ENCODE measurements around the gene NAE1.
"Not testable (repeated sequence)": the region's sequence is repeated elsewhere in the genome, so short reads cannot be mapped to it uniquely, and the experiment has no call there.

Gene NAE1

DNA sequence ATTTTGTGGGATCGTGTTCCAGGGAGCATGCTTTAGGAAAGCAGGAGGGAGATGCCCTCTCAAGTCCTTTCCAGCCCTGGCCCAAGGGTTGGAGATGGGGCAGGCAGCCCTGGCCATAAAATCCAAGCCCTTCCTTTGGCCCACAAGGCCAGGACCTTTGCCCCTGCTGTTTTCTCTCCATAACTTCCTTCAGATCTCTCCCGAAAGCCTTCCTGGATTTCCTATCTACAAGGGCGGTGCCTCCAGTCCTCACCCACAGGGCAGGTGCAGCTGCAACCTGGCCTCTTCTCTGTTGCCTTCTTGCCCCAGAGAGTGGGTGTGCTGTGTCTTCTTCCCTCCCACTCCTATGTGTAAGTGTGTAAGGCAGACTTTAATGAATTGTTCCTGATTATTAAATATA, 41.1 kb upstream of the NAE1 start:
- POLR2A ChIA-PET = no interaction called here

DNA sequence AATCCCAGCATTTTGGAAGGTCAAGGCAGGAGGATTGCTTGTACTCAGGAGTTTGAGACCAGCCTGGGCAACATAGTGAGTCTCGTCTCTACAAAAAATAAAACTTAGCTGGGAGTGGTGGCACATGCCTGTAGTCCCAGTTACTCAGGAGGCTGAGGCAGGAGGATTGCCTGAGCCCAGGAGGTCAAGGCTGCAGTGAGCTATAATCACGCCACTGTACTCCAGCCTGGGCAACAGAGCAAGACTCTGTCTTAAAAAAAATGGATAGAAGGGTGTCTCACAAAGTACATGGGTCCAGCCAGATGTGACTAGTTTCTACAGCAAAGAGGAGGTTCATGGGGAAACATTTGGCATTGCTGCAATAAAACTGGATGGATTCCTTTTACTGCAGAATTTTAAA, 40.6 kb upstream of the NAE1 start:
- not testable (repeated sequence) for DNase-seq (ENCODE audit: extremely low spot score)
- CTCF ChIA-PET = interaction anchor here (1.2 to 1.6 kb wide), 2 partner anchors 41 to 57 kb away, joined by 3 to 6 read pairs; partner anchors contain the start of gene NAE1
- POLR2A ChIA-PET = interaction anchor here (1.5 kb wide), 1 partner anchor 9 kb away, joined by 5 read pairs; the partner anchor contains the start of gene PDP2

More for the DNA sequence above, 41.1 kb upstream of the NAE1 start:
- no peak for DNase-seq (ENCODE audit: extremely low spot score)
- CTCF ChIA-PET = interaction anchor here (1.4 to 1.6 kb wide), 2 partner anchors 10 to 47 kb away, joined by 4 to 6 read pairs; partner anchors contain the start of gene CDH16
- no peak for TF ChIP-seq L3MBTL2 (conservative IDR thresholded peaks at IDR 0.05)
- TF ChIP-seq NFRKB (IDR thresholded peaks at IDR 0.05) = no peak

DNA sequence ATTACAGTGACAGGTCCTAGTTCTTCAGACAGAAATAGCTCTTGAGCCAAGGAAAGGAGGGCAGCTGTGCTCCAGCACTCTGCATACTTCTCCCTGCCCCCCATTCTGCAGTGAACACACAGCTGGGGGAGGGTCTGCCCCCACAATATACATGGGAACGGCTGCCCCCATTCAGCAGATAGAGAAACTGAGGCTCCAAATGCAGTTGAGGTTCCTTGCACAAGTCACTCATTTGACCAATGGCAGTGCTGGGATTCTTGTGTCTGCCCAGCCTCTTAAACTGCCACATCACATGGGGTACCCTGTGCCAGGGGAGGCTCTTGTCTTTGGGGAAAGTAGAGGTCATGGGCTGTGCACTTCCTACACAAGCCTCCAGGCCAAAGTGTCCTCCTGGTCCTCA, 38.6 kb upstream of the NAE1 start:
- ChIA-PET POLR2A (no interaction called here), CTCF (interaction anchor here (1.0 to 2.3 kb wide), 4 partner anchors 10 to 261 kb away, joined by 3 to 15 read pairs (median 8); partner anchors contain the start of genes NAE1 and PDP2)
- no peak for DNase-seq (ENCODE audit: extremely low spot score)
- TF ChIP-seq FOXA1 (IDR thresholded peaks at IDR 0.05) (no peak), TARDBP (IDR thresholded peaks at IDR 0.05) (no peak), FOXK2 (IDR thresholded peaks at IDR 0.05) (no peak)

DNA sequence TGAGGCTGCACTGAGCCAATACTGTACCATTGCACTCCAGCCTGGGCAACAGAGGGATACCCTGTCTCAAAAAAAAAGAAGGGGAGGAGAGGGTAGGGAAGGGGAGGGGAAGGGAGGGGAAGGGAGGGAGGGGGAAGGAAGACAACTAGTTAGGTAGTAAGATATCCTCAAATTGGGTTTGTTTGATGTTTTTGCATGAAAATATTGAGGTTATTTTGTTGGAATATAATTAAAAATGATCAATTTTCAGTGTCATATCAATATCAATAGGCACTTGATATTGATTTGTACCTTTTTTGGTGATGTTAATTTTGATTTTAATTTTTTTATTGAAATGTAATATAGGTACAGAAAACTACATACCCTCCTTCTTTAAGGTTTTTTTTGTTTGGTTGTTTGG, 32.9 kb upstream of the NAE1 start:
- CTCF ChIA-PET = interaction anchor here (1.3 kb wide), 1 partner anchor 33 kb away, joined by 5 read pairs; the partner anchor contains the start of gene NAE1
- POLR2A ChIA-PET = no interaction called here
- TF ChIP-seq, protein P1, sequence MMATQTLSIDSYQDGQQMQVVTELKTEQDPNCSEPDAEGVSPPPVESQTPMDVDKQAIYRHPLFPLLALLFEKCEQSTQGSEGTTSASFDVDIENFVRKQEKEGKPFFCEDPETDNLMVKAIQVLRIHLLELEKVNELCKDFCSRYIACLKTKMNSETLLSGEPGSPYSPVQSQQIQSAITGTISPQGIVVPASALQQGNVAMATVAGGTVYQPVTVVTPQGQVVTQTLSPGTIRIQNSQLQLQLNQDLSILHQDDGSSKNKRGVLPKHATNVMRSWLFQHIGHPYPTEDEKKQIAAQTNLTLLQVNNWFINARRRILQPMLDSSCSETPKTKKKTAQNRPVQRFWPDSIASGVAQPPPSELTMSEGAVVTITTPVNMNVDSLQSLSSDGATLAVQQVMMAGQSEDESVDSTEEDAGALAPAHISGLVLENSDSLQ (IDR thresholded peaks at IDR 0.05) = no peak
- TF ChIP-seq SP1 (IDR thresholded peaks at IDR 0.05) (no peak), L3MBTL2 (conservative IDR thresholded peaks at IDR 0.05) (no peak), LEF1 (IDR thresholded peaks at IDR 0.05; ENCODE audit: borderline replicate concordance) (no peak), FOXM1 (IDR thresholded peaks at IDR 0.05; ENCODE audit: borderline replicate concordance) (no peak), FOXK2 (IDR thresholded peaks at IDR 0.05) (no peak), TARDBP (IDR thresholded peaks at IDR 0.05) (no peak), NFRKB (IDR thresholded peaks at IDR 0.05) (no peak), CTBP1 (IDR thresholded peaks at IDR 0.05; ENCODE audit: borderline replicate concordance) (no peak), ZNF384 (IDR thresholded peaks at IDR 0.05) (no peak), ARNT (IDR thresholded peaks at IDR 0.05) (no peak), HDGF (IDR thresholded peaks at IDR 0.05; ENCODE audit: borderline replicate concordance) (no peak)
- DNase-seq (ENCODE audit: extremely low spot score) = no peak

DNA sequence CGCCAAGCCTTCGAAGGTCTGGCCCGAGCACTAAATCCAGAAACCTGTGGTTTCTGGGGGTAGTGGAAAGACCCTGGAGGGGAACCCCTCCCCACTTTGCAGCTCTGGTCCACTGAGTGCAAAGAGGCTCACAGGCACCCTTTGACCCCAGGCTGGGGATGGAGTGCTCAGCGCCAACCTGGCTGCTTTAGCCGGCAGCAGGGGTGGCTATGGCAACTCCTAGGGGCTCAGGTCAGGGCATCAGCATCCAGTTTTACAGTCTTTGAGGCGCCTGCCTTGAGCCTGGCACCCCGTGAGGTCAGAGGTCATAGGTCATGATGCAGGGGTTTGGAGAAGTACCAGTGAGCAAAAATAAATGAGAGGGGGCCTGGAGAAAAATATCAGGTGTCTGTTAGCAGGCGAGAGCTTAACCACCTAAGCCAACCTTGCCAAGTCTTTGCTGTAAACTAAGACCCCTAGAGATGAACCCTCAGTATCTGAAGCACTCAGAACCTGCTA, 31.3 kb upstream of the NAE1 start:
- POLR2A ChIA-PET = interaction anchor here (1.5 to 1.8 kb wide), 2 partner anchors 13 to 31 kb away, joined by 4 to 7 read pairs; partner anchors contain the start of gene NAE1
- no peak for DNase-seq (ENCODE audit: extremely low spot score)
- CTCF ChIA-PET = no interaction called here
- TF ChIP-seq ELF4 (IDR thresholded peaks at IDR 0.05) = no peak
- TF ChIP-seq SUZ12 (IDR thresholded peaks at IDR 0.05) = no peak
- no peak for TF ChIP-seq BHLHE40 (IDR thresholded peaks at IDR 0.05; ENCODE audit: borderline replicate concordance)
- no peak for TF ChIP-seq CTBP1 (IDR thresholded peaks at IDR 0.05; ENCODE audit: borderline replicate concordance)
- no peak for TF ChIP-seq FOXA1 (IDR thresholded peaks at IDR 0.05)
- no peak for TF ChIP-seq HDGF (IDR thresholded peaks at IDR 0.05; ENCODE audit: borderline replicate concordance)
- no peak for TF ChIP-seq L3MBTL2 (conservative IDR thresholded peaks at IDR 0.05)
- no peak for TF ChIP-seq FOXK2 (IDR thresholded peaks at IDR 0.05)
- no peak for TF ChIP-seq SP1 (IDR thresholded peaks at IDR 0.05)
- no peak for TF ChIP-seq ARNT (IDR thresholded peaks at IDR 0.05)
- TF ChIP-seq NFRKB (IDR thresholded peaks at IDR 0.05) = no peak
- TF ChIP-seq FOXM1 (IDR thresholded peaks at IDR 0.05; ENCODE audit: borderline replicate concordance) = no peak
- TF ChIP-seq TARDBP (IDR thresholded peaks at IDR 0.05) = no peak
- no peak for TF ChIP-seq LEF1 (IDR thresholded peaks at IDR 0.05; ENCODE audit: borderline replicate concordance)
- no peak for TF ChIP-seq ZNF384 (IDR thresholded peaks at IDR 0.05)
- TF ChIP-seq, protein P1 (IDR thresholded peaks at IDR 0.05) = no peak

DNA sequence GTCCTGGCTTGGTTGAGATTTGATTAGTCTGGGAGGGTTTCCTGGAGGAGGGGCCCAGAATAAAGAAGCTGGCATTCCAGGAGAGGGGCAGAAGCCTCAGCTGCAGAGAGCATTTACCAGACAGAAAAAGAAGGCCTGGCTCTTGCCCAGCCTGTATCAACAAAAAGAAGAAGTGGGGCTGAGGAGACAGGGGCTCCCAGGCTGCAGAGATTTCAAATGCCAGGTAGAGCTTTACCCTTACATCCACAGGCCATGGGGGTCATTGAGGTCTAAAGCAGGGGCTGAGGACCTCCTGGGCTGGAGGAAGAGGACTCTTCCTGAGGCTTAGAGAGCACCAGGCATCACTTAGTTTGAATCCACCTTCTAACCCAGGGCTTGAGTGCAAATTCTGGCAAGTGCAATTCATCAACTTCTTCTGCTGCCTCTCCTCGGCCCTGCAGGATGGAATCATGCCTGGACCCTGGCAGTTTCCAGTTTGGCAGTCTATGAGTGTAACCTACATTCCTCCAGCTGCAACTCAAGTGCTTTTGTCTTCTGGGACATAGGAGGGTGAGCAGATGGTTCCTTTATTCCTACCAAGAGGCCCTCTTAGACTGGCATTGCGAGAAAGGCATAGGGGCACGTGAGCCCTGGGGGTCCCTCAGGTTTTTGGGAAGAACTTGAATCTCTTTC, 28.8 kb upstream of the NAE1 start:
- POLR2A ChIA-PET = interaction anchor here (1.1 kb wide), 1 partner anchor 29 kb away, joined by 3 read pairs; the partner anchor contains the start of gene NAE1

More for the DNA sequence above, 28.8 kb upstream of the NAE1 start:
- no peak for TF ChIP-seq L3MBTL2 (conservative IDR thresholded peaks at IDR 0.05)
- no peak for TF ChIP-seq CTBP1 (IDR thresholded peaks at IDR 0.05; ENCODE audit: borderline replicate concordance)
- no peak for TF ChIP-seq HDGF (IDR thresholded peaks at IDR 0.05; ENCODE audit: borderline replicate concordance)
- TF ChIP-seq FOXK2 (IDR thresholded peaks at IDR 0.05) = no peak
- no peak for TF ChIP-seq ARNT (IDR thresholded peaks at IDR 0.05)
- no peak for TF ChIP-seq BHLHE40 (IDR thresholded peaks at IDR 0.05; ENCODE audit: borderline replicate concordance)
- TF ChIP-seq, protein P1 (IDR thresholded peaks at IDR 0.05) = no peak
- no peak for TF ChIP-seq TARDBP (IDR thresholded peaks at IDR 0.05)
- TF ChIP-seq FOXA1 (IDR thresholded peaks at IDR 0.05) = no peak
- no peak for TF ChIP-seq SP1 (IDR thresholded peaks at IDR 0.05)
- no peak for TF ChIP-seq SUZ12 (IDR thresholded peaks at IDR 0.05)
- TF ChIP-seq ZNF384 (IDR thresholded peaks at IDR 0.05) = no peak
- TF ChIP-seq LEF1 (IDR thresholded peaks at IDR 0.05; ENCODE audit: borderline replicate concordance) = no peak
- no peak for TF ChIP-seq ELF4 (IDR thresholded peaks at IDR 0.05)
- no peak for TF ChIP-seq NFRKB (IDR thresholded peaks at IDR 0.05)
- TF ChIP-seq FOXM1 (IDR thresholded peaks at IDR 0.05; ENCODE audit: borderline replicate concordance) = no peak
- CTCF ChIA-PET = interaction anchor here (1.3 to 1.6 kb wide), 4 partner anchors 9 to 251 kb away, joined by 4 to 7 read pairs (median 5); partner anchors contain the start of gene NAE1
- DNase-seq (ENCODE audit: extremely low spot score) = no peak

All from HEK293T (cell line).